ENCODE results near the gene UXT. TPM values are rescaled to one million over a fixed set of nuclear protein-coding genes. Genes with fewer than 3 reads are reported as not detected.

UXT gene
- total and polyA plus RNA-seq, 9 of the 15 experiments (the other 6 are each of a cell fraction or from before 2014, with no cell fraction given), result 141 to 300 (median 204) TPM

- TF ChIP-seq, protein P1, sequence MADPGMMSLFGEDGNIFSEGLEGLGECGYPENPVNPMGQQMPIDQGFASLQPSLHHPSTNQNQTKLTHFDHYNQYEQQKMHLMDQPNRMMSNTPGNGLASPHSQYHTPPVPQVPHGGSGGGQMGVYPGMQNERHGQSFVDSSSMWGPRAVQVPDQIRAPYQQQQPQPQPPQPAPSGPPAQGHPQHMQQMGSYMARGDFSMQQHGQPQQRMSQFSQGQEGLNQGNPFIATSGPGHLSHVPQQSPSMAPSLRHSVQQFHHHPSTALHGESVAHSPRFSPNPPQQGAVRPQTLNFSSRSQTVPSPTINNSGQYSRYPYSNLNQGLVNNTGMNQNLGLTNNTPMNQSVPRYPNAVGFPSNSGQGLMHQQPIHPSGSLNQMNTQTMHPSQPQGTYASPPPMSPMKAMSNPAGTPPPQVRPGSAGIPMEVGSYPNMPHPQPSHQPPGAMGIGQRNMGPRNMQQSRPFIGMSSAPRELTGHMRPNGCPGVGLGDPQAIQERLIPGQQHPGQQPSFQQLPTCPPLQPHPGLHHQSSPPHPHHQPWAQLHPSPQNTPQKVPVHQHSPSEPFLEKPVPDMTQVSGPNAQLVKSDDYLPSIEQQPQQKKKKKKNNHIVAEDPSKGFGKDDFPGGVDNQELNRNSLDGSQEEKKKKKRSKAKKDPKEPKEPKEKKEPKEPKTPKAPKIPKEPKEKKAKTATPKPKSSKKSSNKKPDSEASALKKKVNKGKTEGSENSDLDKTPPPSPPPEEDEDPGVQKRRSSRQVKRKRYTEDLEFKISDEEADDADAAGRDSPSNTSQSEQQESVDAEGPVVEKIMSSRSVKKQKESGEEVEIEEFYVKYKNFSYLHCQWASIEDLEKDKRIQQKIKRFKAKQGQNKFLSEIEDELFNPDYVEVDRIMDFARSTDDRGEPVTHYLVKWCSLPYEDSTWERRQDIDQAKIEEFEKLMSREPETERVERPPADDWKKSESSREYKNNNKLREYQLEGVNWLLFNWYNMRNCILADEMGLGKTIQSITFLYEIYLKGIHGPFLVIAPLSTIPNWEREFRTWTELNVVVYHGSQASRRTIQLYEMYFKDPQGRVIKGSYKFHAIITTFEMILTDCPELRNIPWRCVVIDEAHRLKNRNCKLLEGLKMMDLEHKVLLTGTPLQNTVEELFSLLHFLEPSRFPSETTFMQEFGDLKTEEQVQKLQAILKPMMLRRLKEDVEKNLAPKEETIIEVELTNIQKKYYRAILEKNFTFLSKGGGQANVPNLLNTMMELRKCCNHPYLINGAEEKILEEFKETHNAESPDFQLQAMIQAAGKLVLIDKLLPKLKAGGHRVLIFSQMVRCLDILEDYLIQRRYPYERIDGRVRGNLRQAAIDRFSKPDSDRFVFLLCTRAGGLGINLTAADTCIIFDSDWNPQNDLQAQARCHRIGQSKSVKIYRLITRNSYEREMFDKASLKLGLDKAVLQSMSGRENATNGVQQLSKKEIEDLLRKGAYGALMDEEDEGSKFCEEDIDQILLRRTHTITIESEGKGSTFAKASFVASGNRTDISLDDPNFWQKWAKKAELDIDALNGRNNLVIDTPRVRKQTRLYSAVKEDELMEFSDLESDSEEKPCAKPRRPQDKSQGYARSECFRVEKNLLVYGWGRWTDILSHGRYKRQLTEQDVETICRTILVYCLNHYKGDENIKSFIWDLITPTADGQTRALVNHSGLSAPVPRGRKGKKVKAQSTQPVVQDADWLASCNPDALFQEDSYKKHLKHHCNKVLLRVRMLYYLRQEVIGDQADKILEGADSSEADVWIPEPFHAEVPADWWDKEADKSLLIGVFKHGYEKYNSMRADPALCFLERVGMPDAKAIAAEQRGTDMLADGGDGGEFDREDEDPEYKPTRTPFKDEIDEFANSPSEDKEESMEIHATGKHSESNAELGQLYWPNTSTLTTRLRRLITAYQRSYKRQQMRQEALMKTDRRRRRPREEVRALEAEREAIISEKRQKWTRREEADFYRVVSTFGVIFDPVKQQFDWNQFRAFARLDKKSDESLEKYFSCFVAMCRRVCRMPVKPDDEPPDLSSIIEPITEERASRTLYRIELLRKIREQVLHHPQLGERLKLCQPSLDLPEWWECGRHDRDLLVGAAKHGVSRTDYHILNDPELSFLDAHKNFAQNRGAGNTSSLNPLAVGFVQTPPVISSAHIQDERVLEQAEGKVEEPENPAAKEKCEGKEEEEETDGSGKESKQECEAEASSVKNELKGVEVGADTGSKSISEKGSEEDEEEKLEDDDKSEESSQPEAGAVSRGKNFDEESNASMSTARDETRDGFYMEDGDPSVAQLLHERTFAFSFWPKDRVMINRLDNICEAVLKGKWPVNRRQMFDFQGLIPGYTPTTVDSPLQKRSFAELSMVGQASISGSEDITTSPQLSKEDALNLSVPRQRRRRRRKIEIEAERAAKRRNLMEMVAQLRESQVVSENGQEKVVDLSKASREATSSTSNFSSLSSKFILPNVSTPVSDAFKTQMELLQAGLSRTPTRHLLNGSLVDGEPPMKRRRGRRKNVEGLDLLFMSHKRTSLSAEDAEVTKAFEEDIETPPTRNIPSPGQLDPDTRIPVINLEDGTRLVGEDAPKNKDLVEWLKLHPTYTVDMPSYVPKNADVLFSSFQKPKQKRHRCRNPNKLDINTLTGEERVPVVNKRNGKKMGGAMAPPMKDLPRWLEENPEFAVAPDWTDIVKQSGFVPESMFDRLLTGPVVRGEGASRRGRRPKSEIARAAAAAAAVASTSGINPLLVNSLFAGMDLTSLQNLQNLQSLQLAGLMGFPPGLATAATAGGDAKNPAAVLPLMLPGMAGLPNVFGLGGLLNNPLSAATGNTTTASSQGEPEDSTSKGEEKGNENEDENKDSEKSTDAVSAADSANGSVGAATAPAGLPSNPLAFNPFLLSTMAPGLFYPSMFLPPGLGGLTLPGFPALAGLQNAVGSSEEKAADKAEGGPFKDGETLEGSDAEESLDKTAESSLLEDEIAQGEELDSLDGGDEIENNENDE (IDR thresholded peaks at IDR 0.05; ENCODE audit: low read depth, low read length), result no peak
- TF ChIP-seq ZBTB9 (CRISPR knock-in tag; IDR thresholded peaks at IDR 0.05) (no peak), EP400 (IDR thresholded peaks at IDR 0.05) (peak; percentile 97), ZHX1 (conservative IDR thresholded peaks at IDR 0.05; ENCODE audit: low read length) (no peak), ZNF717 (CRISPR knock-in tag; IDR thresholded peaks at IDR 0.05) (no peak), FOXJ3 (CRISPR knock-in tag; IDR thresholded peaks at IDR 0.05) (no peak), SIN3A (IDR thresholded peaks at IDR 0.05; ENCODE audit: borderline replicate concordance in 2 of 2, control insufficient read depth in 1 of 2, low read depth in 2 of 2, low read length in 2 of 2) (peak; percentile 27 to 47; a peak in 2 of 4 replicates), CCNT2 (IDR thresholded peaks at IDR 0.05; ENCODE audit: borderline replicate concordance, extremely low read depth, insufficient read length, low read depth, low read length) (peak; percentile 18), SMAD2 (IDR thresholded peaks at IDR 0.05; ENCODE audit: low read depth, low read length) (no peak)
Measured at GRCh38 chrX:47658684-47659420, at the start of gene UXT (continued).
